ENCODE measurements around the gene ALDH1A1. TPM values are rescaled to one million over a fixed set of nuclear protein-coding genes. Genes with fewer than 3 reads are reported as not detected.

Gene ALDH1A1
- total and polyA plus RNA-seq, 4 donors, result 107 to 243 (median 177) TPM

- H3K9me3 ChIP-seq (ENCODE audit: control insufficient read depth, low read length), result no peaks in the 10 kb centered on the region
- intact Hi-C loops (cut with DNase I), result no loop called here
- 73 to 81% methylated on average over 1 of the region's 1 CpG for WGBS, 2 donors
- H3K36me3 ChIP-seq (ENCODE audit: control insufficient read depth in 1 of 2, insufficient read depth in 2 of 2, low read length in 1 of 2), result peaks cover 0 to 3% of the 10 kb centered on the region in 2 donors
- peaks cover 0 to 3% of the 10 kb centered on the region in 2 donors for H3K4me1 ChIP-seq (ENCODE audit: control insufficient read depth in 1 of 2, insufficient read depth in 2 of 2, low read length in 2 of 2)
- H3K27ac ChIP-seq (ENCODE audit: low read depth in 1 of 2, low read length in 2 of 2), result no peak overlapping the region
- ATAC-seq (ENCODE audit: low FRiP score) (no peak), DNase-seq (no peak)
- H3K4me3 ChIP-seq (ENCODE audit: low read length in 2 of 2), result no peak overlapping the region
- H3K27me3 ChIP-seq (ENCODE audit: control insufficient read depth in 1 of 2, insufficient read depth in 2 of 2, low read length in 1 of 2), result no peaks in the 10 kb centered on the region
Measured at GRCh38 chr9:72931437-72931836, 21.4 kb downstream of the ALDH1A1 start.

- H3K27me3 ChIP-seq (ENCODE audit: control insufficient read depth in 1 of 2, insufficient read depth in 2 of 2, low read length in 1 of 2), result no peaks in the 10 kb centered on the region
- ATAC-seq (ENCODE audit: low FRiP score) (no peak), DNase-seq (no peak)
- intact Hi-C loops (cut with DNase I), result no loop called here
- WGBS, 2 donors, result 93% methylated on average over 10 of the region's 10 CpGs
- H3K4me1 ChIP-seq (ENCODE audit: control insufficient read depth in 1 of 2, insufficient read depth in 2 of 2, low read length in 2 of 2), result peaks cover 0 to 3% of the 10 kb centered on the region in 2 donors
- no peaks in the 10 kb centered on the region for H3K9me3 ChIP-seq (ENCODE audit: control insufficient read depth, low read length)
- H3K36me3 ChIP-seq (ENCODE audit: control insufficient read depth in 1 of 2, insufficient read depth in 2 of 2, low read length in 1 of 2), result peaks cover 0 to 3% of the 10 kb centered on the region in 2 donors
- no peak overlapping the region for H3K27ac ChIP-seq (ENCODE audit: low read depth in 1 of 2, low read length in 2 of 2)
- no peak overlapping the region for H3K4me3 ChIP-seq (ENCODE audit: low read length in 2 of 2)
Measured at GRCh38 chr9:72930828-72931227, 22.0 kb downstream of the ALDH1A1 start.

GRCh38 chr9:72929542-72929941 is 23.3 kb downstream of the ALDH1A1 start:
- Histone ChIP-seq H3K9me3 (ENCODE audit: control insufficient read depth, low read length) (no peaks in the 10 kb centered on the region), H3K4me3 (ENCODE audit: low read length in 2 of 2) (no peak overlapping the region), H3K27ac (ENCODE audit: low read depth in 1 of 2, low read length in 2 of 2) (no peak overlapping the region), H3K36me3 (ENCODE audit: control insufficient read depth in 1 of 2, insufficient read depth in 2 of 2, low read length in 1 of 2) (peaks cover 0 to 3% of the 10 kb centered on the region in 2 donors), H3K27me3 (ENCODE audit: control insufficient read depth in 1 of 2, insufficient read depth in 2 of 2, low read length in 1 of 2) (no peaks in the 10 kb centered on the region), H3K4me1 (ENCODE audit: control insufficient read depth in 1 of 2, insufficient read depth in 2 of 2, low read length in 2 of 2) (peaks cover 0 to 3% of the 10 kb centered on the region in 2 donors)
- DNase-seq, result no peak
- WGBS, 2 donors, result 94% methylated on average over 1 of the region's 1 CpG
- intact Hi-C loops (cut with DNase I), result no loop called here
- no peak for ATAC-seq (ENCODE audit: low FRiP score)

GRCh38 chr9:72928042-72928507 is 24.8 kb downstream of the ALDH1A1 start:
- Histone ChIP-seq H3K4me1 (ENCODE audit: control insufficient read depth in 1 of 2, insufficient read depth in 2 of 2, low read length in 2 of 2) (peaks cover 0 to 3% of the 10 kb centered on the region in 2 donors), H3K27ac (ENCODE audit: low read depth in 1 of 2, low read length in 2 of 2) (no peak overlapping the region), H3K36me3 (ENCODE audit: control insufficient read depth in 1 of 2, insufficient read depth in 2 of 2, low read length in 1 of 2) (peaks cover 0 to 3% of the 10 kb centered on the region in 2 donors), H3K27me3 (ENCODE audit: control insufficient read depth in 1 of 2, insufficient read depth in 2 of 2, low read length in 1 of 2) (no peaks in the 10 kb centered on the region), H3K9me3 (ENCODE audit: control insufficient read depth, low read length) (no peaks in the 10 kb centered on the region), H3K4me3 (ENCODE audit: low read length in 2 of 2) (no peak overlapping the region)
- intact Hi-C loops (cut with DNase I), result no loop called here
- 68 to 69% methylated on average over 4 of the region's 4 CpGs for WGBS, 2 donors
- no peak for DNase-seq
- ATAC-seq (ENCODE audit: low FRiP score), result no peak

GRCh38 chr9:72926506-72926905 is 26.3 kb downstream of the ALDH1A1 start:
- Histone ChIP-seq H3K4me1 (ENCODE audit: control insufficient read depth in 1 of 2, insufficient read depth in 2 of 2, low read length in 2 of 2) (no peaks in the 10 kb centered on the region), H3K27me3 (ENCODE audit: control insufficient read depth in 1 of 2, insufficient read depth in 2 of 2, low read length in 1 of 2) (no peaks in the 10 kb centered on the region), H3K9me3 (ENCODE audit: control insufficient read depth, low read length) (no peaks in the 10 kb centered on the region), H3K27ac (ENCODE audit: low read depth in 1 of 2, low read length in 2 of 2) (no peak overlapping the region), H3K36me3 (ENCODE audit: control insufficient read depth in 1 of 2, insufficient read depth in 2 of 2, low read length in 1 of 2) (peaks cover 0 to 3% of the 10 kb centered on the region in 2 donors), H3K4me3 (ENCODE audit: low read length in 2 of 2) (no peak overlapping the region)
- intact Hi-C loops (cut with DNase I), result no loop called here
- 96 to 100% methylated on average over 1 of the region's 1 CpG for WGBS, 2 donors
- DNase-seq, result no peak
- no peak for ATAC-seq (ENCODE audit: low FRiP score)

- WGBS, 2 donors, result 96 to 100% methylated on average over 1 of the region's 1 CpG
- Histone ChIP-seq H3K4me1 (ENCODE audit: control insufficient read depth in 1 of 2, insufficient read depth in 2 of 2, low read length in 2 of 2) (no peaks in the 10 kb centered on the region), H3K4me3 (ENCODE audit: low read length in 2 of 2) (no peak overlapping the region), H3K27me3 (ENCODE audit: control insufficient read depth in 1 of 2, insufficient read depth in 2 of 2, low read length in 1 of 2) (no peaks in the 10 kb centered on the region), H3K36me3 (ENCODE audit: control insufficient read depth in 1 of 2, insufficient read depth in 2 of 2, low read length in 1 of 2) (peaks cover 0 to 3% of the 10 kb centered on the region in 2 donors), H3K27ac (ENCODE audit: low read depth in 1 of 2, low read length in 2 of 2) (no peak overlapping the region), H3K9me3 (ENCODE audit: control insufficient read depth, low read length) (no peaks in the 10 kb centered on the region)
- intact Hi-C loops (cut with DNase I), result no loop called here
- DNase-seq, result no peak
- no peak for ATAC-seq (ENCODE audit: low FRiP score)
Measured at GRCh38 chr9:72925891-72926290, 27.0 kb downstream of the ALDH1A1 start.

- intact Hi-C loops (cut with DNase I), result no loop called here
- Histone ChIP-seq H3K9me3 (ENCODE audit: control insufficient read depth, low read length) (no peaks in the 10 kb centered on the region), H3K27ac (ENCODE audit: low read depth in 1 of 2, low read length in 2 of 2) (no peak overlapping the region), H3K4me1 (ENCODE audit: control insufficient read depth in 1 of 2, insufficient read depth in 2 of 2, low read length in 2 of 2) (no peaks in the 10 kb centered on the region), H3K36me3 (ENCODE audit: control insufficient read depth in 1 of 2, insufficient read depth in 2 of 2, low read length in 1 of 2) (peaks cover 0 to 3% of the 10 kb centered on the region in 2 donors), H3K27me3 (ENCODE audit: control insufficient read depth in 1 of 2, insufficient read depth in 2 of 2, low read length in 1 of 2) (no peaks in the 10 kb centered on the region), H3K4me3 (ENCODE audit: low read length in 2 of 2) (no peak overlapping the region)
- ATAC-seq (ENCODE audit: low FRiP score) (no peak), DNase-seq (no peak)
- 46 to 51% methylated on average over 6 of the region's 6 CpGs for WGBS, 2 donors
Measured at GRCh38 chr9:72925126-72925789, 27.6 kb downstream of the ALDH1A1 start.

- intact Hi-C loops (cut with DNase I), result no loop called here
- Histone ChIP-seq H3K27me3 (ENCODE audit: control insufficient read depth in 1 of 2, insufficient read depth in 2 of 2, low read length in 1 of 2) (no peaks in the 10 kb centered on the region), H3K4me1 (ENCODE audit: control insufficient read depth in 1 of 2, insufficient read depth in 2 of 2, low read length in 2 of 2) (no peaks in the 10 kb centered on the region), H3K27ac (ENCODE audit: low read depth in 1 of 2, low read length in 2 of 2) (no peak overlapping the region), H3K9me3 (ENCODE audit: control insufficient read depth, low read length) (no peaks in the 10 kb centered on the region), H3K4me3 (ENCODE audit: low read length in 2 of 2) (no peak overlapping the region), H3K36me3 (ENCODE audit: control insufficient read depth in 1 of 2, insufficient read depth in 2 of 2, low read length in 1 of 2) (no peaks in the 10 kb centered on the region)
- no peak for ATAC-seq (ENCODE audit: low FRiP score)
- DNase-seq, result no peak
- WGBS, 2 donors, result 96 to 98% methylated on average over 1 of the region's 1 CpG
Measured at GRCh38 chr9:72924154-72924790, 28.6 kb downstream of the ALDH1A1 start.

GRCh38 chr9:72923077-72923476 is 29.8 kb downstream of the ALDH1A1 start:
- no peaks in the 10 kb centered on the region for H3K4me1 ChIP-seq (ENCODE audit: control insufficient read depth in 1 of 2, insufficient read depth in 2 of 2, low read length in 2 of 2)
- WGBS, 2 donors, result 80 to 87% methylated on average over 1 of the region's 1 CpG
- DNase-seq, result no peak
- H3K9me3 ChIP-seq (ENCODE audit: control insufficient read depth, low read length), result no peaks in the 10 kb centered on the region
- intact Hi-C loops (cut with DNase I), result no loop called here
- no peak overlapping the region for H3K4me3 ChIP-seq (ENCODE audit: low read length in 2 of 2)
- no peaks in the 10 kb centered on the region for H3K27me3 ChIP-seq (ENCODE audit: control insufficient read depth in 1 of 2, insufficient read depth in 2 of 2, low read length in 1 of 2)
- ATAC-seq (ENCODE audit: low FRiP score), result no peak
- H3K27ac ChIP-seq (ENCODE audit: low read depth in 1 of 2, low read length in 2 of 2), result no peak overlapping the region
- peaks cover 0 to 4% of the 10 kb centered on the region in 2 donors for H3K36me3 ChIP-seq (ENCODE audit: control insufficient read depth in 1 of 2, insufficient read depth in 2 of 2, low read length in 1 of 2)
